ENCODE measurements around the gene SULT1C3. TPM values are rescaled to one million over a fixed set of nuclear protein-coding genes. Genes with fewer than 3 reads are reported as not detected.

SULT1C3 gene
- total and polyA plus RNA-seq, 2 of the 13 experiments (the other 11 are each of a cell fraction or from before 2014, with no cell fraction given) = not detected

GRCh38 chr2:108219688-108220087, 20.1 kb upstream of the SULT1C3 start (continued):
- TF ChIP-seq, protein P1, sequence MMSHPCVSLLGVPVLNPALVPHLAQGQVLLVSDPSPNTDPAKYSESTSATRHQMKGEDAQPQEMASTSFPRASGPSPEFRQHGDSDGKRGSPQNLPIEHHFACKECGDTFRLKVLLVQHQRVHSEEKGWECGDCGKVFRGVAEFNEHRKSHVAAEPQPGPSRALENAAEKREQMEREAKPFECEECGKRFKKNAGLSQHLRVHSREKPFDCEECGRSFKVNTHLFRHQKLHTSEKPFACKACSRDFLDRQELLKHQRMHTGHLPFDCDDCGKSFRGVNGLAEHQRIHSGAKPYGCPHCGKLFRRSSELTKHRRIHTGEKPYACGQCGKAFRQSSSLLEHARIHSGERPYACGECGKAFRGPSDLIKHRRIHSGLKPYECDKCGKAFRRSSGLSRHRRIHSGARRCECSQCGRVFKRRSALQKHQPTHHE (CRISPR knock-in tag; IDR thresholded peaks at IDR 0.05; ENCODE audit: borderline replicate concordance) = no peak
- TF ChIP-seq POGZ (CRISPR knock-in tag; IDR thresholded peaks at IDR 0.05) (0 out of 2 replicates have a peak, but pooled peaks have one; percentile 48), MLLT10 (CRISPR knock-in tag; IDR thresholded peaks at IDR 0.05) (no peak), PAX8 (CRISPR knock-in tag; IDR thresholded peaks at IDR 0.05; ENCODE audit: borderline replicate concordance) (no peak), BORCS8-MEF2B (CRISPR knock-in tag; IDR thresholded peaks at IDR 0.05) (0 out of 2 replicates have a peak, but pooled peaks have one; percentile 16), TEAD3 (CRISPR knock-in tag; optimal IDR thresholded peaks at IDR 0.05; ENCODE audit: borderline replicate concordance) (no peak), BCL6 (CRISPR knock-in tag; IDR thresholded peaks at IDR 0.05) (no peak), HINFP (CRISPR knock-in tag; IDR thresholded peaks at IDR 0.05; ENCODE audit: low read depth) (0 out of 2 replicates have a peak, but pooled peaks have one; percentile 27), ZNF883 (CRISPR knock-in tag; IDR thresholded peaks at IDR 0.05; ENCODE audit: not compliant biosample characterization) (no peak), KLF12 (CRISPR knock-in tag; IDR thresholded peaks at IDR 0.05; ENCODE audit: borderline replicate concordance) (no peak), POLR2AphosphoS5 (IDR thresholded peaks at IDR 0.05; ENCODE audit: low read depth, low read length) (no peak), STAT5B (CRISPR knock-in tag; IDR thresholded peaks at IDR 0.05) (no peak), ZNF468 (CRISPR knock-in tag; IDR thresholded peaks at IDR 0.05) (no peak), PAXIP1 (CRISPR knock-in tag; conservative IDR thresholded peaks at IDR 0.05) (0 out of 2 replicates have a peak, but pooled peaks have one; percentile 37), ZNF740 (CRISPR knock-in tag; IDR thresholded peaks at IDR 0.05) (no peak)
- TF ChIP-seq, protein P2, sequence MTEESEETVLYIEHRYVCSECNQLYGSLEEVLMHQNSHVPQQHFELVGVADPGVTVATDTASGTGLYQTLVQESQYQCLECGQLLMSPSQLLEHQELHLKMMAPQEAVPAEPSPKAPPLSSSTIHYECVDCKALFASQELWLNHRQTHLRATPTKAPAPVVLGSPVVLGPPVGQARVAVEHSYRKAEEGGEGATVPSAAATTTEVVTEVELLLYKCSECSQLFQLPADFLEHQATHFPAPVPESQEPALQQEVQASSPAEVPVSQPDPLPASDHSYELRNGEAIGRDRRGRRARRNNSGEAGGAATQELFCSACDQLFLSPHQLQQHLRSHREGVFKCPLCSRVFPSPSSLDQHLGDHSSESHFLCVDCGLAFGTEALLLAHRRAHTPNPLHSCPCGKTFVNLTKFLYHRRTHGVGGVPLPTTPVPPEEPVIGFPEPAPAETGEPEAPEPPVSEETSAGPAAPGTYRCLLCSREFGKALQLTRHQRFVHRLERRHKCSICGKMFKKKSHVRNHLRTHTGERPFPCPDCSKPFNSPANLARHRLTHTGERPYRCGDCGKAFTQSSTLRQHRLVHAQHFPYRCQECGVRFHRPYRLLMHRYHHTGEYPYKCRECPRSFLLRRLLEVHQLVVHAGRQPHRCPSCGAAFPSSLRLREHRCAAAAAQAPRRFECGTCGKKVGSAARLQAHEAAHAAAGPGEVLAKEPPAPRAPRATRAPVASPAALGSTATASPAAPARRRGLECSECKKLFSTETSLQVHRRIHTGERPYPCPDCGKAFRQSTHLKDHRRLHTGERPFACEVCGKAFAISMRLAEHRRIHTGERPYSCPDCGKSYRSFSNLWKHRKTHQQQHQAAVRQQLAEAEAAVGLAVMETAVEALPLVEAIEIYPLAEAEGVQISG (CRISPR knock-in tag; IDR thresholded peaks at IDR 0.05) = peak; percentile 23; the same call in 1 of the 2 replicates
- TF ChIP-seq, protein P3, sequence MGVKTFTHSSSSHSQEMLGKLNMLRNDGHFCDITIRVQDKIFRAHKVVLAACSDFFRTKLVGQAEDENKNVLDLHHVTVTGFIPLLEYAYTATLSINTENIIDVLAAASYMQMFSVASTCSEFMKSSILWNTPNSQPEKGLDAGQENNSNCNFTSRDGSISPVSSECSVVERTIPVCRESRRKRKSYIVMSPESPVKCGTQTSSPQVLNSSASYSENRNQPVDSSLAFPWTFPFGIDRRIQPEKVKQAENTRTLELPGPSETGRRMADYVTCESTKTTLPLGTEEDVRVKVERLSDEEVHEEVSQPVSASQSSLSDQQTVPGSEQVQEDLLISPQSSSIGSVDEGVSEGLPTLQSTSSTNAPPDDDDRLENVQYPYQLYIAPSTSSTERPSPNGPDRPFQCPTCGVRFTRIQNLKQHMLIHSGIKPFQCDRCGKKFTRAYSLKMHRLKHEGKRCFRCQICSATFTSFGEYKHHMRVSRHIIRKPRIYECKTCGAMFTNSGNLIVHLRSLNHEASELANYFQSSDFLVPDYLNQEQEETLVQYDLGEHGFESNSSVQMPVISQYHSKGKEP (CRISPR knock-in tag; IDR thresholded peaks at IDR 0.05) = no peak
- TF ChIP-seq, protein P4, sequence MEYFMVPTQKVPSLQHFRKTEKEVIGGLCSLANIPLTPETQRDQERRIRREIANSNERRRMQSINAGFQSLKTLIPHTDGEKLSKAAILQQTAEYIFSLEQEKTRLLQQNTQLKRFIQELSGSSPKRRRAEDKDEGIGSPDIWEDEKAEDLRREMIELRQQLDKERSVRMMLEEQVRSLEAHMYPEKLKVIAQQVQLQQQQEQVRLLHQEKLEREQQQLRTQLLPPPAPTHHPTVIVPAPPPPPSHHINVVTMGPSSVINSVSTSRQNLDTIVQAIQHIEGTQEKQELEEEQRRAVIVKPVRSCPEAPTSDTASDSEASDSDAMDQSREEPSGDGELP (IDR thresholded peaks at IDR 0.05; ENCODE audit: borderline replicate concordance, low read depth) = no peak

All from HepG2 (cell line).